H1 (cell line): ENCODE measurements around the gene ESYT2. TPM values are rescaled to one million over a fixed set of nuclear protein-coding genes. Genes with fewer than 3 reads are reported as not detected.

Experiments used
- CTCF ChIA-PET: fragments of 300-600 bp; sonication (Branson Sonifier 250); formaldehyde crosslinking; loops from one replicate; lab custom pipeline; 2021; ENCODE audit not compliant: partially characterized antibody; lab: Charles Lee
- POLR2A ChIA-PET: fragments of 300-600 bp; sonication (Branson Sonifier 250); formaldehyde crosslinking; loops from one replicate; lab custom pipeline; 2021; ENCODE audit warnings: inconsistent platforms; ENCODE audit not compliant: partially characterized antibody; lab: Charles Lee
- DNase-seq, 2 experiments: peaks; one replicate each; pipeline versions ENCODE4 v3.0.0 to v3.0.0-alpha.2; 2010 to 2022; ENCODE audit warnings: low spot score in 2 of 2, low read depth in 1 of 2, mixed read lengths in 1 of 2
- FAIRE-seq: peaks from 2 replicates; lab custom pipeline; 2011; peaks lifted over from hg19 to GRCh38; lab: Jason Lieb, UNC
- H2AFZ ChIP-seq: 2 replicates; pipeline ENCODE4 v1.8.1; 2012; ENCODE audit warnings: low read length, inconsistent platforms
- H2AK5ac ChIP-seq: 2 replicates; pipeline ENCODE4 v1.6.1; 2013; ENCODE audit warnings: low read depth, low read length
- H2BK120ac ChIP-seq: replicated peaks from 2 replicates; pipeline ENCODE3; 2013; ENCODE audit warnings: low read depth, low read length, inconsistent platforms
- H2BK12ac ChIP-seq: 2 replicates; pipeline ENCODE4 v1.6.1; 2013; ENCODE audit warnings: low read depth, low read length
- H2BK15ac ChIP-seq: 2 replicates; pipeline ENCODE4 v1.6.1; 2013; ENCODE audit warnings: low read length
- H2BK20ac ChIP-seq: 2 replicates; pipeline ENCODE4 v1.6.1; 2013; ENCODE audit warnings: low read length
- H2BK5ac ChIP-seq: 2 replicates; pipeline ENCODE4 v1.6.1; 2013; ENCODE audit warnings: low read depth, low read length
- H3K14ac ChIP-seq: 2 replicates; pipeline ENCODE4 v1.6.1; 2013; ENCODE audit warnings: inconsistent platforms; ENCODE audit not compliant: insufficient read length
- H3K18ac ChIP-seq: 2 replicates; pipeline ENCODE4 v1.6.1; 2013; ENCODE audit warnings: low read length; ENCODE audit errors: extremely low read depth
- H3K23ac ChIP-seq: 2 replicates; pipeline ENCODE4 v1.6.1; 2013; ENCODE audit warnings: inconsistent platforms; ENCODE audit not compliant: insufficient read length
- H3K23me2 ChIP-seq: 2 replicates; pipeline ENCODE4 v1.6.1; 2013; ENCODE audit warnings: low read depth, low read length
- H3K27ac ChIP-seq: 2 replicates; pipeline ENCODE4 v1.6.1; 2011; ENCODE audit warnings: low read depth, low read length, inconsistent platforms
- H3K27me3 ChIP-seq, 4 experiments: replicated peaks in 1 of 4; 1 replicate in 1 of 4; 2 replicates in 3 of 4; pipeline versions ENCODE4 v1.6.1 to v1.8.1; 2011 to 2013; ENCODE audit warnings: low read length in 3 of 4, mild to moderate bottlenecking in 3 of 4, inconsistent platforms in 2 of 4, mixed read lengths in 2 of 4, moderate library complexity in 1 of 4; ENCODE audit not compliant: control insufficient read depth in 3 of 4, insufficient read depth in 3 of 4; ENCODE audit errors: extremely low read depth in 1 of 4
- H3K36me3 ChIP-seq, 4 experiments: 2 replicates each; pipeline versions ENCODE4 v1.6.1 to v1.8.1; 2011 to 2013; ENCODE audit warnings: mild to moderate bottlenecking in 4 of 4, low read length in 3 of 4, moderate library complexity in 2 of 4, control low read depth in 1 of 4, inconsistent platforms in 1 of 4; ENCODE audit not compliant: insufficient read depth in 4 of 4, control insufficient read depth in 2 of 4
- H3K4ac ChIP-seq: replicated peaks from 2 replicates; pipeline ENCODE3; 2013; ENCODE audit warnings: low read length, low read depth, mixed read lengths, inconsistent platforms; ENCODE audit not compliant: insufficient read length
- H3K4me1 ChIP-seq, 4 experiments: replicated peaks in 1 of 4; 1 replicate in 1 of 4; 2 replicates in 3 of 4; pipeline versions ENCODE4 v1.6.1 to v1.8.1; 2011 to 2013; ENCODE audit warnings: low read length in 3 of 4, inconsistent platforms in 2 of 4, mixed read lengths in 1 of 4; ENCODE audit not compliant: insufficient read depth in 4 of 4, control insufficient read depth in 3 of 4
- H3K4me2 ChIP-seq, 2 experiments: 2 replicates each; pipeline versions ENCODE4 v1.6.1 to v1.8.1; 2011 to 2013; ENCODE audit warnings: low read depth in 2 of 2, low read length in 2 of 2, control low read depth in 1 of 2, inconsistent platforms in 1 of 2, mild to moderate bottlenecking in 1 of 2; ENCODE audit not compliant: insufficient read depth in 1 of 2
- H3K4me3 ChIP-seq, 4 experiments: fragments of 200-600, 300-600 bp in 1 of 4; sonication (generic), shearing (Covaris generic), sonication (Bioruptor Twin) in 1 of 4; 2 replicates each; pipeline versions ENCODE4 v1.5.1 to v1.8.1; 2011 to 2016; ENCODE audit warnings: low read length in 4 of 4, low read depth in 3 of 4, control low read depth in 2 of 4, inconsistent platforms in 2 of 4, mild to moderate bottlenecking in 2 of 4, mixed read lengths in 1 of 4, moderate library complexity in 1 of 4; ENCODE audit not compliant: insufficient read depth in 2 of 4; ENCODE audit errors: extremely low read depth in 1 of 4
- H3K56ac ChIP-seq: replicated peaks from 2 replicates; pipeline ENCODE3; 2013; ENCODE audit warnings: low read depth, mild to moderate bottlenecking, mixed read lengths, low read length, inconsistent platforms; ENCODE audit not compliant: insufficient read length
- H3K79me1 ChIP-seq: 2 replicates; pipeline ENCODE4 v1.6.1; 2013; ENCODE audit warnings: low read depth, low read length, control low read depth
- H3K79me2 ChIP-seq, 2 experiments: 2 replicates each; pipeline versions ENCODE4 v1.6.1 to v1.8.1; 2012 to 2013; ENCODE audit warnings: low read length in 2 of 2, mild to moderate bottlenecking in 2 of 2, inconsistent platforms in 1 of 2; ENCODE audit not compliant: insufficient read depth in 2 of 2, control insufficient read depth in 1 of 2
- H3K9ac ChIP-seq, 4 experiments: replicated peaks in 1 of 4; 1 replicate in 1 of 4; 2 replicates in 3 of 4; pipeline versions ENCODE4 v1.6.1 to v1.8.1; 2011 to 2013; ENCODE audit warnings: low read depth in 3 of 4, low read length in 3 of 4, control low read depth in 2 of 4, mild to moderate bottlenecking in 2 of 4, moderate library complexity in 2 of 4, inconsistent platforms in 1 of 4; ENCODE audit errors: extremely low read depth in 1 of 4
- H3K9me3 ChIP-seq, 2 experiments: 2 replicates each; pipeline versions ENCODE4 v1.6.1 to v1.8.1; 2012 to 2013; ENCODE audit warnings: mild to moderate bottlenecking in 2 of 2, moderate library complexity in 2 of 2, control low read depth in 1 of 2, inconsistent platforms in 1 of 2, low read depth in 1 of 2, low read length in 1 of 2, mixed read lengths in 1 of 2; ENCODE audit not compliant: insufficient read depth in 2 of 2
- H4K20me1 ChIP-seq, 2 experiments: replicated peaks in 1 of 2; 2 replicates each; pipeline versions ENCODE3 to v1.8.1; 2011 to 2013; ENCODE audit warnings: inconsistent platforms in 2 of 2, low read length in 2 of 2, mild to moderate bottlenecking in 1 of 2; ENCODE audit not compliant: insufficient read depth in 2 of 2, control insufficient read depth in 1 of 2
- H4K5ac ChIP-seq: 2 replicates; pipeline ENCODE4 v1.6.1; 2013; ENCODE audit warnings: low read length, low read depth, mixed read lengths, inconsistent platforms; ENCODE audit not compliant: insufficient read length
- H4K8ac ChIP-seq: 2 replicates; pipeline ENCODE4 v1.8.0; 2013; ENCODE audit warnings: mild to moderate bottlenecking, moderate library complexity, low read length, inconsistent platforms; ENCODE audit not compliant: insufficient read depth; ENCODE audit errors: extremely low read depth
- H4K91ac ChIP-seq: replicated peaks from 2 replicates; pipeline ENCODE3; 2013; ENCODE audit warnings: low read length, mixed read lengths, inconsistent platforms; ENCODE audit not compliant: insufficient read length
- ASH2L ChIP-seq: fragments of 200-600, 300-600 bp; sonication (generic); IDR thresholded peaks from one replicate; pipeline ENCODE4 v1.7.1; 2017; ENCODE audit warnings: low read length
- BACH1 ChIP-seq: IDR thresholded peaks from 2 replicates; pipeline ENCODE4 v1.6.1; 2012; ENCODE audit warnings: low read length, improper control_type of control experiment
- EGR1 ChIP-seq: IDR thresholded peaks from 2 replicates; pipeline ENCODE4 v1.6.1; 2011; ENCODE audit warnings: low read depth, low read length, borderline replicate concordance
- FOSL1 ChIP-seq: IDR thresholded peaks from 2 replicates; pipeline ENCODE4 v1.6.1; 2011; ENCODE audit warnings: mild to moderate bottlenecking, low read depth, low read length, moderate library complexity; ENCODE audit not compliant: insufficient read depth
- GTF2F1 ChIP-seq: IDR thresholded peaks from 2 replicates; pipeline ENCODE4 v1.6.1; 2012; ENCODE audit warnings: low read depth, low read length, improper control_type of control experiment, borderline replicate concordance
- MAFK ChIP-seq: IDR thresholded peaks from 2 replicates; pipeline ENCODE4 v1.6.1; 2012; ENCODE audit warnings: low read depth, mild to moderate bottlenecking, improper control_type of control experiment, low read length
- MAX ChIP-seq: IDR thresholded peaks from 2 replicates; pipeline ENCODE4 v1.6.1; 2012; ENCODE audit warnings: inconsistent platforms
- RBBP5 ChIP-seq: IDR thresholded peaks from 2 replicates; pipeline ENCODE4 v1.7.1; 2012; ENCODE audit warnings: low read depth, mild to moderate bottlenecking, inconsistent platforms, low read length, moderate library complexity, borderline replicate concordance
- SAP30 ChIP-seq: fragments of 300-600 bp; sonication (generic); IDR thresholded peaks from 2 replicates; pipeline ENCODE4 v1.7.1; 2012; ENCODE audit warnings: low read length, moderate library complexity, mild to moderate bottlenecking, inconsistent platforms; ENCODE audit not compliant: insufficient read depth, insufficient replicate concordance
- SP4 ChIP-seq: IDR thresholded peaks from 2 replicates; pipeline ENCODE4 v1.6.1; 2012; ENCODE audit warnings: low read length, inconsistent platforms
- TBP ChIP-seq: IDR thresholded peaks from 2 replicates; pipeline ENCODE4 v1.6.1; 2011; ENCODE audit warnings: low read depth, low read length, improper control_type of control experiment
- TCF12 ChIP-seq: IDR thresholded peaks from 2 replicates; pipeline ENCODE4 v1.6.1; 2011; ENCODE audit warnings: low read depth, mild to moderate bottlenecking, low read length
- USF2 ChIP-seq: IDR thresholded peaks from 2 replicates; pipeline ENCODE4 v1.6.1; 2011; ENCODE audit warnings: low read length, improper control_type of control experiment
- YY1 ChIP-seq: IDR thresholded peaks from 2 replicates; pipeline ENCODE4 v1.6.1; 2011; ENCODE audit warnings: low read depth, mild to moderate bottlenecking, low read length
- WGBS, 2 experiments: shearing (Covaris generic) in 1 of 2; methylation state at CpG; one replicate each; pipeline versions ENCODE4 v1.1.6 to v1.1.7; 2013 to 2015; ENCODE audit warnings: low lambda C conversion rate in 2 of 2, mixed read lengths in 2 of 2, inconsistent platforms in 1 of 2, low coverage in 1 of 2, missing lambda C conversion rate in 1 of 2; ENCODE audit not compliant: insufficient replicate concordance in 2 of 2, insufficient coverage in 1 of 2, insufficient read length in 1 of 2; ENCODE audit errors: extremely low coverage in 1 of 2, missing lambda C conversion rate in 1 of 2; 5-methylcytosine and 5-hydroxymethylcytosine counted together
- polyA plus RNA-seq, 7 experiments: library from polyadenylated mRNA; depleted of rRNA in 3 of 7; stranded (reverse) in 5 of 7; unstranded in 2 of 7; fragments of >200 nt in 5 of 7; fragments of 200-250 nt in 2 of 7; gene quantifications; 1 replicate in 5 of 7; 2 replicates in 1 of 7; 4 replicates in 1 of 7; pipeline versions ENCODE4 v1.2.1 to v1.2.3, GENCODE V29; 2011 to 2013; ENCODE audit warnings: missing spikeins in 2 of 7, mixed read lengths in 2 of 7
- total RNA-seq: library from RNA; stranded (reverse); fragmentation: NEBNext Ultra II Directional; extraction: Animal tissue kit (Norgen Biotek cat#: 25700); gene quantifications from 2 replicates; pipeline ENCODE4 v1.2.1, GENCODE V29; 2021

The ESYT2 gene
- total and polyA plus RNA-seq, 2 of the 8 experiments (the other 6 are each of a cell fraction or from before 2014, with no cell fraction given): 27.0 to 37.5 TPM

DNA sequence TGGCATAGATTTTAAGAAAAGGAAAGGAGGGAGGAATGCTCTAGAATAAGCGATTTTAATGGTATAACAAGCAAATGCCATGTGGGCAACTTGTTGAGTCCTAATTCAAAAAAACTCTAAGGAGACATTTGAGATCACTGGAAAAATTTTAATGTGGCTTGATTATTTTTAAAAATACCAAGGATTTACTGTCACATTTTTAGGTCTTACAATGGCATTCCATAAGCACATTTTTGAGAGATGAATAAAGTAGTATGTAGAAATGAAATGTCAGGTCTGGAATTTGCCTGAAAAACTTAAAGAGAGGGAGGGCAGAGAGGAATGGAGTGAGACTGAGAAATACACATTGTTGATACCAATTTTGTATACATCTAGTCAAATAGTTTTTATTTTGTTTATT, 145.0 kb downstream of the ESYT2 start:
- Histone ChIP-seq H3K14ac (no peak overlapping the region), H3K23me2 (no peaks in the 10 kb centered on the region), H3K9ac (no peak overlapping the region), H2AFZ (no peak overlapping the region), H3K79me2 (no peaks in the 10 kb centered on the region), H3K4me1 (no peaks in the 10 kb centered on the region), H3K79me1 (peaks cover 4% of the 10 kb centered on the region; the same call in 1 of the 2 replicates), H2BK15ac (no peak overlapping the region), H2BK5ac (no peak overlapping the region), H3K18ac (no peak overlapping the region), H3K56ac (no peak overlapping the region), H4K5ac (no peak overlapping the region), H3K27ac (no peak overlapping the region), H3K36me3 (peaks cover 25 to 91% (median 69%) of the 10 kb centered on the region in 4 experiments), H2BK12ac (no peak overlapping the region), H3K4me2 (no peak overlapping the region), H4K20me1 (peaks cover 0 to 1% of the 10 kb centered on the region in 2 experiments), H3K9me3 (no peaks in the 10 kb centered on the region), H3K4me3 (no peak overlapping the region), H4K91ac (no peak overlapping the region), H2AK5ac (no peak overlapping the region), H3K27me3 (no peaks in the 10 kb centered on the region), H3K23ac (no peak overlapping the region), H3K4ac (no peak overlapping the region), H4K8ac (no peak overlapping the region), H2BK20ac (no peak overlapping the region), H2BK120ac (no peak overlapping the region)
- FAIRE-seq (no peak), DNase-seq (no peak)
- ChIA-PET POLR2A (no interaction called here), CTCF (no interaction called here)
- 92% methylated on average over 1 of the region's 1 CpG; no CpG with 5 or more reads in 1 of the 2 experiments for WGBS, 2 experiments
- TF ChIP-seq FOSL1: no peak
- TF ChIP-seq TBP: no peak
- no peak for TF ChIP-seq USF2
- no peak for TF ChIP-seq RBBP5
- no peak for TF ChIP-seq YY1
- no peak for TF ChIP-seq SAP30
- no peak for TF ChIP-seq SP4
- no peak for TF ChIP-seq MAFK
- no peak for TF ChIP-seq GTF2F1
- TF ChIP-seq MAX: no peak
- no peak for TF ChIP-seq BACH1
- no peak for TF ChIP-seq ASH2L
- TF ChIP-seq EGR1: no peak
- no peak for TF ChIP-seq TCF12
